HG03064 (cell line): ENCODE results near the gene MYO7A.

Experiments used
- ATAC-seq: cut with Tn5 transposase; IDR thresholded peaks from one replicate; pipeline ENCODE4 v1.9.1; 2021; ENCODE audit warnings: low read depth; ENCODE audit not compliant: unreplicated experiment

MYO7A gene

GRCh38 chr11:77196961-77197360 lies 68.9 kb downstream of the MYO7A start:
- no peak for ATAC-seq

GRCh38 chr11:77197626-77198320 lies 69.7 kb downstream of the MYO7A start:
- ATAC-seq, result no peak

- no peak for ATAC-seq
These were observed 70.4 kb downstream of the MYO7A start for GRCh38 chr11:77198440-77198849.

- ATAC-seq, result no peak
These were observed 71.2 kb downstream of the MYO7A start for GRCh38 chr11:77199137-77199745.

- no peak for ATAC-seq
These were observed 72.6 kb downstream of the MYO7A start for GRCh38 chr11:77200351-77201268.

- ATAC-seq, result no peak
These were observed 73.3 kb downstream of the MYO7A start for GRCh38 chr11:77201370-77201769.

- ATAC-seq, result no peak
These were observed 74.2 kb downstream of the MYO7A start for GRCh38 chr11:77201991-77202841.

GRCh38 chr11:77202941-77203900 lies 75.2 kb downstream of the MYO7A start:
- ATAC-seq, result no peak

GRCh38 chr11:77203901-77204753 lies 76.1 kb downstream of the MYO7A start:
- ATAC-seq, result no peak

GRCh38 chr11:77204754-77205466 lies 76.9 kb downstream of the MYO7A start:
- ATAC-seq, result no peak

GRCh38 chr11:77205467-77206263 lies 77.6 kb downstream of the MYO7A start:
- ATAC-seq, result no peak

GRCh38 chr11:77206264-77207018 lies 78.4 kb downstream of the MYO7A start:
- no peak for ATAC-seq

- ATAC-seq, result no peak
These were observed 79.0 kb downstream of the MYO7A start for GRCh38 chr11:77207019-77207485.

- no peak for ATAC-seq
These were observed 79.7 kb downstream of the MYO7A start for GRCh38 chr11:77207618-77208313.

- ATAC-seq, result no peak
These were observed 80.5 kb downstream of the MYO7A start for GRCh38 chr11:77208535-77208934.

- ATAC-seq, result no peak
These were observed 81.6 kb downstream of the MYO7A start for GRCh38 chr11:77209663-77210062.
